ENCODE results near the gene FUZ.

FUZ gene

DNA sequence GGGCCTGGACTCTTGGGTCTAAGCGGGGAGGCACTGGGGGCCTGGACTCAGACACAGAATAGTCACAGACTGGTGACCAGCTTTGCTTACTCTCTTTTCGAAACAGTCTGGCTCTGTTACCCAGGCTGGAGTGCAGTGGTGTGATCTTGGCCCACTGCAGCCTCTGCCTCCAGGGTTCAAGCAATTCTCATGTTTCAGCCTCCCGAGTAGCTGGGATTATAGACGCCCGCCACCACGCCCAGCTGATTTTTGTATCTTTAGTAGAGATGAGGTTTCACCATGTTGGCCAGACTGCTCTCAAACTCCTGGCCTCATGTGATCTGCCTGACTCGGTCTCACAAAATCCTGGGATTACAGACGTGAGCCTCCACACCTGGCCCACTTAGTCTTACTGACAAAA is 16.1 kb upstream of the FUZ start:
- TF ChIP-seq CREB1 (IDR thresholded peaks at IDR 0.05; ENCODE audit: low read depth), result no peak
- TF ChIP-seq MAX (IDR thresholded peaks at IDR 0.05), result no peak
- no peak for TF ChIP-seq CEBPB (IDR thresholded peaks at IDR 0.05)
- TF ChIP-seq EP300 (IDR thresholded peaks at IDR 0.05; ENCODE audit: borderline replicate concordance), result no peak
- TF ChIP-seq, protein P1, sequence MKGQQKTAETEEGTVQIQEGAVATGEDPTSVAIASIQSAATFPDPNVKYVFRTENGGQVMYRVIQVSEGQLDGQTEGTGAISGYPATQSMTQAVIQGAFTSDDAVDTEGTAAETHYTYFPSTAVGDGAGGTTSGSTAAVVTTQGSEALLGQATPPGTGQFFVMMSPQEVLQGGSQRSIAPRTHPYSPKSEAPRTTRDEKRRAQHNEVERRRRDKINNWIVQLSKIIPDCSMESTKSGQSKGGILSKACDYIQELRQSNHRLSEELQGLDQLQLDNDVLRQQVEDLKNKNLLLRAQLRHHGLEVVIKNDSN (IDR thresholded peaks at IDR 0.05), result no peak
- no peak for TF ChIP-seq FOXM1 (IDR thresholded peaks at IDR 0.05; ENCODE audit: borderline replicate concordance, low read depth)
- no peak for TF ChIP-seq TAF1 (IDR thresholded peaks at IDR 0.05; ENCODE audit: low read depth)
- no peak for TF ChIP-seq EGR1 (IDR thresholded peaks at IDR 0.05)
- TF ChIP-seq YY1 (IDR thresholded peaks at IDR 0.05; ENCODE audit: low read depth), result no peak
- TF ChIP-seq ZBTB7A (IDR thresholded peaks at IDR 0.05; ENCODE audit: low read depth), result no peak
- TF ChIP-seq NFIC (IDR thresholded peaks at IDR 0.05), result no peak
- no peak for TF ChIP-seq RAD21 (IDR thresholded peaks at IDR 0.05; ENCODE audit: low read depth)
- no peak for TF ChIP-seq TCF12 (IDR thresholded peaks at IDR 0.05; ENCODE audit: low read depth)
- TF ChIP-seq TEAD4 (IDR thresholded peaks at IDR 0.05), result no peak
- TF ChIP-seq, protein P2, sequence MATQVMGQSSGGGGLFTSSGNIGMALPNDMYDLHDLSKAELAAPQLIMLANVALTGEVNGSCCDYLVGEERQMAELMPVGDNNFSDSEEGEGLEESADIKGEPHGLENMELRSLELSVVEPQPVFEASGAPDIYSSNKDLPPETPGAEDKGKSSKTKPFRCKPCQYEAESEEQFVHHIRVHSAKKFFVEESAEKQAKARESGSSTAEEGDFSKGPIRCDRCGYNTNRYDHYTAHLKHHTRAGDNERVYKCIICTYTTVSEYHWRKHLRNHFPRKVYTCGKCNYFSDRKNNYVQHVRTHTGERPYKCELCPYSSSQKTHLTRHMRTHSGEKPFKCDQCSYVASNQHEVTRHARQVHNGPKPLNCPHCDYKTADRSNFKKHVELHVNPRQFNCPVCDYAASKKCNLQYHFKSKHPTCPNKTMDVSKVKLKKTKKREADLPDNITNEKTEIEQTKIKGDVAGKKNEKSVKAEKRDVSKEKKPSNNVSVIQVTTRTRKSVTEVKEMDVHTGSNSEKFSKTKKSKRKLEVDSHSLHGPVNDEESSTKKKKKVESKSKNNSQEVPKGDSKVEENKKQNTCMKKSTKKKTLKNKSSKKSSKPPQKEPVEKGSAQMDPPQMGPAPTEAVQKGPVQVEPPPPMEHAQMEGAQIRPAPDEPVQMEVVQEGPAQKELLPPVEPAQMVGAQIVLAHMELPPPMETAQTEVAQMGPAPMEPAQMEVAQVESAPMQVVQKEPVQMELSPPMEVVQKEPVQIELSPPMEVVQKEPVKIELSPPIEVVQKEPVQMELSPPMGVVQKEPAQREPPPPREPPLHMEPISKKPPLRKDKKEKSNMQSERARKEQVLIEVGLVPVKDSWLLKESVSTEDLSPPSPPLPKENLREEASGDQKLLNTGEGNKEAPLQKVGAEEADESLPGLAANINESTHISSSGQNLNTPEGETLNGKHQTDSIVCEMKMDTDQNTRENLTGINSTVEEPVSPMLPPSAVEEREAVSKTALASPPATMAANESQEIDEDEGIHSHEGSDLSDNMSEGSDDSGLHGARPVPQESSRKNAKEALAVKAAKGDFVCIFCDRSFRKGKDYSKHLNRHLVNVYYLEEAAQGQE (IDR thresholded peaks at IDR 0.05; ENCODE audit: low read depth), result no peak

- TF ChIP-seq EP300 (IDR thresholded peaks at IDR 0.05; ENCODE audit: borderline replicate concordance) (no peak), MAX (IDR thresholded peaks at IDR 0.05) (no peak), TEAD4 (IDR thresholded peaks at IDR 0.05) (no peak), EGR1 (IDR thresholded peaks at IDR 0.05) (no peak), CREB1 (IDR thresholded peaks at IDR 0.05; ENCODE audit: low read depth) (no peak), NFIC (IDR thresholded peaks at IDR 0.05) (no peak), RAD21 (IDR thresholded peaks at IDR 0.05; ENCODE audit: low read depth) (no peak), CEBPB (IDR thresholded peaks at IDR 0.05) (no peak), ZBTB7A (IDR thresholded peaks at IDR 0.05; ENCODE audit: low read depth) (no peak), TAF1 (IDR thresholded peaks at IDR 0.05; ENCODE audit: low read depth) (no peak), FOXM1 (IDR thresholded peaks at IDR 0.05; ENCODE audit: borderline replicate concordance, low read depth) (no peak), TCF12 (IDR thresholded peaks at IDR 0.05; ENCODE audit: low read depth) (no peak), YY1 (IDR thresholded peaks at IDR 0.05; ENCODE audit: low read depth) (no peak)
- TF ChIP-seq, protein P2 (IDR thresholded peaks at IDR 0.05; ENCODE audit: low read depth), result no peak
- TF ChIP-seq, protein P1 (IDR thresholded peaks at IDR 0.05), result no peak
Observed at GRCh38 chr19:49827034-49827433, 13.9 kb upstream of the FUZ start.

GRCh38 chr19:49824662-49825061 is 11.6 kb upstream of the FUZ start:
- TF ChIP-seq CEBPB (IDR thresholded peaks at IDR 0.05) (no peak), MAX (IDR thresholded peaks at IDR 0.05) (no peak), EGR1 (IDR thresholded peaks at IDR 0.05) (no peak), NFIC (IDR thresholded peaks at IDR 0.05) (no peak), TAF1 (IDR thresholded peaks at IDR 0.05; ENCODE audit: low read depth) (no peak), TEAD4 (IDR thresholded peaks at IDR 0.05) (no peak), YY1 (IDR thresholded peaks at IDR 0.05; ENCODE audit: low read depth) (no peak), CREB1 (IDR thresholded peaks at IDR 0.05; ENCODE audit: low read depth) (no peak), RAD21 (IDR thresholded peaks at IDR 0.05; ENCODE audit: low read depth) (no peak), FOXM1 (IDR thresholded peaks at IDR 0.05; ENCODE audit: borderline replicate concordance, low read depth) (no peak), TCF12 (IDR thresholded peaks at IDR 0.05; ENCODE audit: low read depth) (no peak)
- TF ChIP-seq, protein P2 (IDR thresholded peaks at IDR 0.05; ENCODE audit: low read depth), result no peak
- TF ChIP-seq, protein P1 (IDR thresholded peaks at IDR 0.05), result no peak
